Endodermal cell (in vitro differentiated cells): ENCODE data around the gene CRCP. TPM values are rescaled to one million over a fixed set of nuclear protein-coding genes. Genes with fewer than 3 reads are reported as not detected.
A peak's percentile ranks its signal among the peaks of the same experiment; 100 is the strongest.
"Not testable (repeated sequence)": the region's sequence is repeated elsewhere in the genome, so short reads cannot be mapped to it uniquely, and the experiment has no call there.

Experiments
- DNase-seq: peaks from one replicate; pipeline ENCODE4 v3.0.0-alpha.2; 2017
- H3K27ac ChIP-seq: 2 replicates; pipeline ENCODE4 v1.5.1; 2013; ENCODE audit warnings: mild to moderate bottlenecking, low read depth, low read length, moderate library complexity
- H3K27me3 ChIP-seq: 2 replicates; pipeline ENCODE4 v1.6.1; 2013; ENCODE audit warnings: mild to moderate bottlenecking, low read length, moderate library complexity; ENCODE audit not compliant: insufficient read depth, control insufficient read depth, poor library complexity, severe bottlenecking
- H3K36me3 ChIP-seq: 2 replicates; pipeline ENCODE4 v1.7.0; 2013; ENCODE audit warnings: mild to moderate bottlenecking, low read length, moderate library complexity; ENCODE audit not compliant: control insufficient read depth, insufficient read depth
- H3K4me1 ChIP-seq: one replicate; pipeline ENCODE4 v1.7.0; 2013; ENCODE audit warnings: low read length; ENCODE audit not compliant: control insufficient read depth, insufficient read depth
- H3K4me3 ChIP-seq: 2 replicates; pipeline ENCODE4 v1.5.1; 2013; ENCODE audit warnings: mild to moderate bottlenecking, low read length, moderate library complexity
- H3K9ac ChIP-seq: 2 replicates; pipeline ENCODE4 v1.6.1; 2013; ENCODE audit warnings: mild to moderate bottlenecking, low read length, moderate library complexity; ENCODE audit not compliant: poor library complexity, severe bottlenecking; ENCODE audit errors: extremely low read depth
- H3K9me3 ChIP-seq: 2 replicates; pipeline ENCODE4 v1.6.1; 2013; ENCODE audit warnings: mild to moderate bottlenecking, low read length, moderate library complexity; ENCODE audit not compliant: control insufficient read depth
- H3K27ac Mint-ChIP-seq: 2 replicates; pipeline ENCODE4 v1.8.0; 2020; ENCODE audit warnings: mixed read lengths
- H3K27me3 Mint-ChIP-seq: 2 replicates; pipeline ENCODE4 v1.8.0; 2021; ENCODE audit warnings: mild to moderate bottlenecking, mixed read lengths; ENCODE audit not compliant: insufficient read depth
- H3K36me3 Mint-ChIP-seq: 2 replicates; pipeline ENCODE4 v1.8.0; 2020; ENCODE audit warnings: low read depth, mixed read lengths
- H3K4me1 Mint-ChIP-seq: 2 replicates; pipeline ENCODE4 v1.8.0; 2020; ENCODE audit warnings: mixed read lengths
- H3K4me3 Mint-ChIP-seq: 2 replicates; pipeline ENCODE4 v1.8.0; 2020; ENCODE audit warnings: mild to moderate bottlenecking, moderate library complexity, mixed read lengths
- H3K9me3 Mint-ChIP-seq: 2 replicates; pipeline ENCODE4 v1.8.0; 2020; ENCODE audit warnings: mild to moderate bottlenecking, mixed read lengths
- CTCF ChIP-seq: fragments of 200-600 bp; sonication (generic); conservative IDR thresholded peaks from 2 replicates; pipeline ENCODE4 v1.5.0; 2021; ENCODE audit warnings: antibody characterized with exemption, mild to moderate bottlenecking
- WGBS, 2 experiments: methylation state at CpG; one replicate each; pipeline versions ENCODE4 v1.1.5 to v1.1.7; 2013; ENCODE audit warnings: missing lambda C conversion rate in 2 of 2, mixed read lengths in 1 of 2; ENCODE audit not compliant: insufficient coverage in 1 of 2, insufficient read length in 1 of 2; 5-methylcytosine and 5-hydroxymethylcytosine counted together
- total RNA-seq, 2 donors: library from RNA; stranded (reverse); fragmentation: NEBNext Ultra II Directional in 1 of 2; extraction: Animal tissue kit (Norgen Biotek cat#: 25700) in 1 of 2; gene quantifications; 2 replicates in 1 of 2; 3 replicates in 1 of 2; pipeline ENCODE4 v1.2.1, GENCODE V29; 2021

Gene CRCP
- total RNA-seq, 2 donors from 2014 or later, result 25.9 to 27.8 TPM

- H3K27ac Mint-ChIP-seq, H3K36me3 Mint-ChIP-seq, H3K4me1 Mint-ChIP-seq, H3K36me3 ChIP-seq, H3K4me3 ChIP-seq, H3K9me3 ChIP-seq, H3K27ac ChIP-seq, H3K4me3 Mint-ChIP-seq, H3K4me1 ChIP-seq, H3K27me3 Mint-ChIP-seq, H3K27me3 ChIP-seq, H3K9ac ChIP-seq, DNase-seq: not testable (repeated sequence)
- H3K9me3 Mint-ChIP-seq, result peaks cover 11% of the 10 kb centered on the region
- TF ChIP-seq CTCF, result peak; percentile 30
- 85% methylated on average over 7 of the region's 7 CpGs for WGBS, 2 experiments
These were observed 42.4 kb upstream of the CRCP start for GRCh38 chr7:66072208-66072607.

- H3K27ac Mint-ChIP-seq, result peak within 1 kb of the TSS; percentile 93
- no peaks in the 10 kb centered on the region for H3K4me1 ChIP-seq
- 0% methylated on average over 25 to 67 of the region's 67 CpGs for WGBS, 2 experiments
- no peak within 1 kb of the TSS for H3K27ac ChIP-seq
- H3K9ac ChIP-seq, result peak within 1 kb of the TSS; percentile 71
- no peaks in the 10 kb centered on the region for H3K27me3 Mint-ChIP-seq
- H3K4me1 Mint-ChIP-seq, result peaks cover 8% of the 10 kb centered on the region
- no peaks in the 10 kb centered on the region for H3K9me3 ChIP-seq
- H3K36me3 Mint-ChIP-seq, result peaks cover 5% of the 10 kb centered on the region
- peak within 1 kb of the TSS; percentile 97 for H3K4me3 ChIP-seq
- no peaks in the 10 kb centered on the region for H3K36me3 ChIP-seq
- peak; percentile 15 for TF ChIP-seq CTCF
- no peaks in the 10 kb centered on the region for H3K9me3 Mint-ChIP-seq
- no peaks in the 10 kb centered on the region for H3K27me3 ChIP-seq
- peak within 1 kb of the TSS; percentile 76 for H3K4me3 Mint-ChIP-seq
- DNase-seq, result peak; percentile 98
These were observed 38.8 kb upstream of the CRCP start, which contains the start of gene ASL for GRCh38 chr7:66075590-66076461. Gene ASL, plus strand, starts transcription at chr7:66075819. Its CDS starts 263 bp downstream, at chr7:66076082.

GRCh38 chr7:66076462-66077329, 38.0 kb upstream of the CRCP start:
- DNase-seq, result no peak
- H3K4me1 Mint-ChIP-seq, result peaks cover 8% of the 10 kb centered on the region
- Histone ChIP-seq H3K9me3 (no peaks in the 10 kb centered on the region), H3K27me3 (no peaks in the 10 kb centered on the region), H3K9ac (peak overlapping the region; percentile 71), H3K27ac (no peak overlapping the region), H3K36me3 (no peaks in the 10 kb centered on the region), H3K4me3 (peak overlapping the region; percentile 97), H3K4me1 (no peaks in the 10 kb centered on the region)
- no peaks in the 10 kb centered on the region for H3K27me3 Mint-ChIP-seq
- 79 to 83% methylated on average over 9 to 11 of the region's 11 CpGs for WGBS, 2 experiments
- no peaks in the 10 kb centered on the region for H3K9me3 Mint-ChIP-seq
- peak overlapping the region; percentile 76 for H3K4me3 Mint-ChIP-seq
- H3K27ac Mint-ChIP-seq, result peak overlapping the region; percentile 75
- no peak for TF ChIP-seq CTCF
- peaks cover 8% of the 10 kb centered on the region for H3K36me3 Mint-ChIP-seq
